GM19324 (cell line): ENCODE data around the gene SPTLC2.
A peak's percentile ranks its signal among the peaks of the same experiment; 100 is the strongest.

Source experiments
- ATAC-seq: cut with Tn5 transposase; IDR thresholded peaks from one replicate; pipeline ENCODE4 v1.9.1; 2021; ENCODE audit warnings: mild to moderate bottlenecking, moderate library complexity; ENCODE audit not compliant: unreplicated experiment, low FRiP score

SPTLC2 gene

DNA sequence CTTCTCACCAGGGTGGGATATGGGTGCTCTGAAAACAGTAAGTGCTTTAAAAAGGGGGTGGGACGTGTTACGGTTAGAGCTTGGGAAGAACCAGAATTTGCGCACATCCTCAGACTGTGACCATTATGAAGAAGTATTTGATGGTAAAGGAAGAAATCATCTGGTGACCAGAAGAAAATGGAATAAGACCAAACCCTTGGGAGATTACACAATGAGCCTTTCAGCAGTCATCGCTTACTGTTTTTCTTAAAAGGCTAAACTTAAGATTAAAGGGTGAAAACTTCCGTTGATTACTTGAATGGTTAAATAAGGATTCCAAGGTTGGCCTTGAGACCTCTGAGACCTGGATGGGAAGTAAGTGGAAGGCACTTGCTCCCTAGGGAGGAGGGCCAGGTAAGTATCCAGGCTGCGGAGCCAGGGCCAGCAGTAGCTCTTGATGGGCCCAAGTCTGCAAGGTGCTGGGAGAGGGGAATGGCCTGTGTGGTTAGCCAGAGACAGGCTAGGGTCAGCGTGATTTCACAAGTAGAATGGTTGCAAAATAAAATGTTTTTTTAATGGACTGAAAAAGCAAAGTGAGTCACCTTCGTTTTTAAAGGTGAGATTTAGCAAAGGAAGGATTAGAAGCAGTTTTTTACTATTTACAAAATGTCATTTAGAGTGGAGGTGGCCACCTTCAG is 104.8 kb downstream of the SPTLC2 start:
- no peak for ATAC-seq

DNA sequence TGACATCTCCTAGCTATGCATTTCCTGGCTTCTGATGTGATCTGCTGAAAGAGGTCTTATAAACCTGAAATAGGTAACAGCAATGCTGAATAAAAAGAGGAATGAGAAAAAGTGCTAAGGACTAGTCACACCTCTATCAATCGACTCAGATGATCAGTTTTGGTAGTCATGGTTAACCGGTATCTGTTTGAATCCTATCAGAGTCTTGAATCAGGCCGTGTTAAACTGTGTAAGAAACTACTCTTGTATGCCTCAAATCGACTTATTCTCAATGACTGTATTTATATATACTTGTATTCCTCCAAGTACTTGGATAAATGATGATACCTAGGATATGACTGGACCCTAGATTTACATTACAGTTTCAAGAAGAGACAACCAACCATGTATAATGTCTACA is 107.1 kb downstream of the SPTLC2 start:
- no peak for ATAC-seq

DNA sequence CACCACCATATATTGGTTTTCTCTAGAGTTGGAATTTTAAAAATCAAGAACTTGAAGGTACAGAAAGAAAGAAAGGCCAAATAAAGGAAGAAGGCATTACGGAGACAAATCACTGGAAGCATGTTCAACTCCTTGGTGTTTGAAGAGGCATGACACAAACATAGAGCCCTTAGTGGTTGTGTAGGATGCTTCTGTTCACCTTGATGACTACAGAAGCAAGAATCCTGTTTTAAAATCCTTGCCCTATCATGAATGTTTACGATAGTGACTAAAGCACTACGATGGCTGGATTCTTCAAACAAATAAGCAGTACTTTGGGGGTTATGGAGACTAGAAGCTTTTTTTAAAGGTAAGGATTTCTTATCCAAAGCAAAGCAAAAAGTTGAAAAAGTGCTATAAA is 107.6 kb downstream of the SPTLC2 start:
- ATAC-seq = no peak

DNA sequence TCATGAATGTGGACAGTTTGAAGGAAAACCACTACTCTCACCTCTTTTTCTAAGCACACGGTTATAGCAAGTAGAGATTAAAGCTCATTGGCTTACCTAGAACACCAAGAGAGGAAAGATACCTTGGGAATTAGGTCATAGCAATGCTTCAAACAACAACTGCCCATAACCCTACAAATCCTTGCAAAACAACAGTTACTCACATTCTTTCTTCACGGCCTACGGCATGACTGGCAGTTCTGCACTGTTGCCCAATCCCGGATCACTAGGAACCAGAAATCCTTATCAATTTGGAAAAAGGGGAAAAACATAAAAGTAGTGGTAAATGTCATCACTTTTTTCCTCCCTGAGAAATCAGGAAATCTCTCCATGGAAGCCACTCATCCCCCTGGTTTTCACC is 108.2 kb downstream of the SPTLC2 start:
- no peak for ATAC-seq

DNA sequence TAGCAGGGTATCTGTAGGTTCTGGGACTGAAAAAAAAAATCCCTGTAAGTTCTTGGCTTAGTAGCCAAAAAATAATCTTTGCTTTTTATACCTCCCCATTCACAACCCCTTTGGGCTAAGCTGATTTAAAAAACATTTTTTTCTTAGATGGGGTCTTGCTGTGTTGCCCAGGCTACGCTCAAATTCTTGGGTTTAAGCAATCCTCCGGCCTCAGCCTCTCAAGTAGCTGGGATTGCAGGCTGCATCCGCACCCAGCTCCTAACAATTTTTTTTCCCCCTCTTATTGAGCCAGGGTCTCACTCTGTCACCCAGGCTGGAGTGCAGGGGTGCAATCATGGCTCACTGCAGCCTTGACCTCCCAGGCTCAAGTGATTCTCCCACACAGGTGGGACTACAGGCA is 108.7 kb downstream of the SPTLC2 start:
- no peak for ATAC-seq

DNA sequence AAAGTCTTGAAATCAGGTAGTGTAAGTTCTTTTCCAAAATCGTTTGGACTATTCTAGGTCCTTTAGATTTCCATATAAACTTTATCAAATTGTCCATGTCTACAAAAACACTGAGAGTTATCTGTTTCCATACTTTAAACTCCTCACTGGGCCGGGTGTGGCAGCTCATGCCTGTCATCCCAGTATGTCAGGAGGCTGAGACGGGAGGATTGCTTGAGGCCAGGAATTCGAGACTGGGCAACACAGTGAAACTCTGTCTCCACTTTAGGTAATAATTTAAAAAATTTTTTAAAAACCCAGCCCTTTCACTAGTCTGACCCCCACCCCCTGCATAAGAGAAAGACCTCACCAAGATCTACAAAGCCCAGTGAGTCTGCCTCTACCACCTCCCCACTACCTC is 111.4 kb downstream of the SPTLC2 start:
- ATAC-seq = no peak

DNA sequence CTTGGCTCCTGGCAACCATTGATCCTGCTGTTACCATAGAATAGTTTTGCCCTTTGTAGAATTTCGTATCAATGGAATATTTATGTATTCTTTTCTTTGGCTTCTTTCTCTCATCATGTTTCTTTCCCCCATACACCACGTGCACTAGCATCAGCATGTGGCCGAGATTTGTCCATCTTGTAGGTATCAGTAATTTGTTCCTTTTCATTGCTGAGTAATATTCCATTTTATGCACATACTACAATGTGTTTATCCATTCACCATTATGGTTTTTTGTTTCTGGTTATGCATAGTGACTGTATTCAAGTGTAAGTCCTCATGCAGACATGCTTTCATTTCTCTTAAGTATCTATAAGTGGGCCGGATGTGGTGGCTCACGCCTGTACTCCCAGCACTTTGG is 113.3 kb downstream of the SPTLC2 start:
- ATAC-seq = no peak

DNA sequence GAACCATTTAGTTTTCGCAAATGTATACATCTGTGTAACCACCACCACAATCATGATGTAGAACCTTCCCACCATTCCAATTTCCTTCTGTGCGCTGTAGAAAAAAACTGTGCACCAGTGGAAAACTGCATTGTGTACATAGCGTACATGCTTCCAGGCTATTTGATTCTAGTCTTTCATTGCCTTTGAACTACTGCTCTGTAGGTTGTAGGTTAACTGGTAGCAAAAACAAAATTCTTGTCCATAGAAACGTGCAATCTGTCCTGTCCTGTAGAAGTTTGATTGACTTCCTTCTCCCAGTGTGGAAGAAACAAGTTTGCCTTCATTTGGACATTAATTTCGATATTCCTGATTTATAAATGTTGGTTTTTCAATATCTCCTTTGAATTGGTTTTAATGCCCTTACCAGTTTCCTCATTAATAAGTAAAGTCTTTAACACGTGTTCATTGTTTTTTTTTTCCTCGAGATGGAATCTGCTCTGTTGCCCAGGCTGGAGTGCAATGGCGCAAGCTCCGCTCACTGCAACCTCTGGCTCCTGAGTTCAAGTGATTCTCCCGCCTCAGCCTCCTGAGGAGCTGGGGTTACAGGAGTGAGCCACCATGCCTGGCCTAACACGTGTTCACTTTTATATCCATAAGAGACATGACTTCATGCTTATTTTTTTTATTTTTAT is 114.2 kb downstream of the SPTLC2 start:
- no peak for ATAC-seq

DNA sequence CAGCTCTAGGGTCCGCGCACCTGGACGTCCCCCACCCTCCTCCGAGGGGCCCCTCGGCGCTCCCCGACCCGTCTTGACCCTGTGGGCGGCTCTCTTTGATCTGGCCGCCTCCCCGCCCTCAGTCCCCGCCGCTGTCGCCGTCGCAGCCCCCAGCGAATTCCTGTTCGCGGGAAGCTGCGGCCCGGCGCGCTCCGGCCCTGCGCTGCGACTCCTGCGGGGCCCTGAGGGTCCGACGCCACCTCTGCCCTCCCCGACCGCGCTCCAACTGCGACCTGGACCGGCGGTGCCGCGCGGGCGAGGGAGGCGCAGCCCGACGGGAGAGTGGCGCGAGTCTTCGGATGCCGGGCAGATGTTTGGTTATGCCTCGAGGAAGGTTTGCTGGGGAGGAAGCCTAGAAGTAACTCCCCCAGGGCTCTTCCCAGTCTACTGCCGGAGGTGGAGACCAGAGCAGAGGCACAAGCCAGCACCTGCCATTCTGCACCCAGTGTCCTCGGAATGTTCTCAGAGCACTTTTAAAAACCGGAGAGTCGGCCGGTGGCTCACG is 117.4 kb downstream of the SPTLC2 start:
- ATAC-seq = peak; percentile 37

DNA sequence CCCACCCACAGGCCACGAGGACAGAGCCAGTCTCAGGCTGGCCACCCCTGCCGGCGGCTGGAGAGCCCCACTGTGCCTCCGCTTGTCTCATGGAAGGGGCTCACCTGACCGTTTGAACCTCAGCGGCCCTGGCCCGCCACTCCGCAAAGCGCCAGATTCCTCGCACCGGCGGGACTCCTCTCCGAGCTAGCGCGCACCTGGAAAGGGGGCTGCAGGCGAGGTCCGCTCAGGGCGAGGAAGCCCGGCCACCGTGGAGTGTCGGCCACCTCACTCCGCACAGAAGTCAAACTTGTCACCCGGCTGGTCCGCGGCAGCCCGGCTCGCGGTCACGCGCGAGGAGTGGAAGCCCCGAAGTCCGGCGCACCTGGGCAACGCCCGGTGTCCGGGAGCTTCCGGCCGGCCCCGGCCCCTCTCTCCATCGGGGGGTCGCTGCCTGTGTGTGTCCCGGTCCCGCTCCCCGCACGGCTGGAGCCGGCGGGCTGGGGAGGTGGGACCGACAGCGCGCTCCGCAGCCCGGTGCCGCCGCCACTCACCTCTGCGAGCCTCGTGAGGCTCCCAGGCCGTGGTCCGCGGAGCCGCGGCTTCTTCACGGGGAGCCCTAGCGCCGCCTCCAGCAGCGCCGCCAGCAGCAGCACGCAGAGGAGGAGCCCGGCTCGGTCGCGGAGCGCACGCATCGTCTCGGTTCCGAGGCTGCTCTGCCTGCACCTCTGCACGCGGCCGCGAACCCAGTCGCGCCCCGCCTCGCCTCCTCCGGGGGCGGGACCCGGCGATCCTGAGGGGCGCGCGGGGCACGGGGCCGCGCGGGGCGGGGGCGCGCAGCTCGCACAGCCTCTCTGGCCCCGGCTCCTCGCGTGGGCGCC is 118.1 kb downstream of the SPTLC2 start, which contains the start of gene ISM2:
ISM2 (minus strand) TSS at position 697 of the 860 bp plus-strand sequence; CDS start at position 674, 23 bp downstream.
- peak; percentile 72 for ATAC-seq

DNA sequence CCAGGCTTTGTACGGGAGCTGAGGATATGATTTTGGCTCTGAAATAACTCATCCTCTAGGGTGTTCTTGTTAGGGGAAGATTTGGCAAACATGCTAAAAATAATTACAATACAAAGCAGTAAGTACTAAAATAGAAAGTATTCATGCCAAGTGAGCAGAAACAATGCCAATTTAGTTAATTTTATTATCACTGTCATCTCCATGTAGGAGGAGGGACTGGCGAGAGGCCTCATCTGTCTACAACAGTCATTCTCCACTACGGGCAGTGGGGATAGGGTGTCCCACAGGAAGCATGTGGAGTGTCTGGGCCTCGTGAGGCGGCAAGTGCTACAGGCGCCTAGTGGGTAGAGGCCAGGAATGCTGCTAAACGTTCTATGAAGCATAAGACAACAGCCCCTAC is 121.1 kb downstream of the SPTLC2 start:
- no peak for ATAC-seq

DNA sequence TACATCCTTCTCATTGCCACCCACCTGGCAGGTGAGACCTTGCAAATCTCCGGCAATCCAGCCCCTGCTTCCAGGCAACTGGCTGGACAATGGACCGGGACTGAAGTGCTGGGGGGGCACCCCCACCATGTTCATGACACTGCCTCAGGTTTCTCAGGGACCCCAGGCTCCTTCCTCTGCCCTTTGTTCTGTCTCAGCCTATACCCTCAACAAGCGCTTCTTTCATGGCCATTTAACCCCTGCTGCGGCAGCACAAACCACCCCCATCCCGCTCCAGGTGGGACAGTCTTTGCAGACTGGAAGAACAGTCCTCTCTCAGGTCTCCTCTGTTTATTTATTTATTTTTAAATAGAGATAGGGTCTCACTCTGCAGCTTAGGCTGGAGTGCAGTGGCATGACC is 125.4 kb downstream of the SPTLC2 start:
- ATAC-seq = no peak

DNA sequence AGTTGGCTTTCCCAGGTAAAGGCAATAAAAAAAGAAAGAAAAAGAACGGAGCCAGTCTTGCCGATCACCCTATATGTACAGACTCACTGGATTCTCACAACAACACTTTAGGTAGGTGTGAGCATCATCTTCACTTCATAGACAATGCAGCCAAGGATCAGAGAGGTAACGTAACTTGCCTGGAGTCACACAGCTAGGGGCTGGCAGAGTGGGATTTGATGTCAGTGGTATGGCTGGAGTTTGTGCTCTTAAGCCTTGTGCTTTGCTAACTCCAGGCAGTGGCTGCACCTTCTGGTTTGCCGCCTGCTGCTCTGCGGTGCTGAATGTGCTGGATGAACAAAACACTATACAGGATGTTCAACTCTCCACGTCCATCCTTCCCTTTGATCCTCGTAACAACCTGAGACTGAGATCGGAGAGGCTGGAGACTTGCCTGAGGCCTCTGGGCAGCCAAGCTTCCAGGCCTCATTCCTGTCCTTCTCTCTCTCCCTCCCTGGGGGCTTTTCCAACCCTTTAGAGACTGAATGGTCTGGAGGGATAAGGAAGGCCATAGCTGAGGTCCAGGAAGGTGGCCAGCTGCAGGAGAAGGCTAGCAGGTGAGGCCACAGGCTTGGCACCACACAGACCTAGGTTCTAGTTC is 126.0 kb downstream of the SPTLC2 start:
- no peak for ATAC-seq

DNA sequence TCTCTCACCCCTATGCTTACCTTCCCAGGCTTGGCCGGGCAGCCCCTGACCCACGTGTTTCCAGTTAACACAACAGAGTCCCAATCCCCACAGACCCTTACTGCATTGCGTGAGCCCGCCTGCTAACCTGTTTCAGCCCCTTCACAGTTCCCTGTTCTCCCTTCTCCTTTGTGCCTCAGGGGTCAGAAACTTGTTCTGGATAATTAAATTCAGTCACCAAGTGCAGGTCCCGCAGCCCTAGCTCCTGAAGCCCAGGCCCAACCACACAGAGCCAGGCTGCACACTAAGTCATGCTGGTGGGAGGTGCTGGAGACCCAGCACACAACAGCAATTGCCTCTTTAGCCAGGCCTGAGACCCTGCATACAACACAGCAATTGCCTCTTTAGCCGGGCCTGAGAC is 127.4 kb downstream of the SPTLC2 start:
- no peak for ATAC-seq

DNA sequence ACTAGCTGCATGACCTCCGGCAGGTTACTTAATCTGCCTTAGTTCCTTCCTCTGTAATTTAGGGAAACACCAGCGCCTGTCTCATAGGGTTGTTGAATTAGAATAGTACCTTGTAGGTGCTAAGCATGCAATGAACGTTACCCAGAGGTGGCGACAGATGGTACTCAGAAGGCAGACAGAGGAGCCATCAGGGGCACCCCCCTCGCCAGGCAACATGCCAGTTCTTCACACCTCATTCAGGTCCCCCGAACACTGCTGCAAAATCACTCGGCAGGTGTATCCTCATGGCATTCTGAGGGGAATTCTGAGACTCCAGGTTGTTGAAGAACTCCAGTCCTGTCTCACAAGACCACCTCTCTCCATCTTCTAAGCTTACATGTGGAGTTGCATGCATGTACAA is 127.9 kb downstream of the SPTLC2 start:
- no peak for ATAC-seq

DNA sequence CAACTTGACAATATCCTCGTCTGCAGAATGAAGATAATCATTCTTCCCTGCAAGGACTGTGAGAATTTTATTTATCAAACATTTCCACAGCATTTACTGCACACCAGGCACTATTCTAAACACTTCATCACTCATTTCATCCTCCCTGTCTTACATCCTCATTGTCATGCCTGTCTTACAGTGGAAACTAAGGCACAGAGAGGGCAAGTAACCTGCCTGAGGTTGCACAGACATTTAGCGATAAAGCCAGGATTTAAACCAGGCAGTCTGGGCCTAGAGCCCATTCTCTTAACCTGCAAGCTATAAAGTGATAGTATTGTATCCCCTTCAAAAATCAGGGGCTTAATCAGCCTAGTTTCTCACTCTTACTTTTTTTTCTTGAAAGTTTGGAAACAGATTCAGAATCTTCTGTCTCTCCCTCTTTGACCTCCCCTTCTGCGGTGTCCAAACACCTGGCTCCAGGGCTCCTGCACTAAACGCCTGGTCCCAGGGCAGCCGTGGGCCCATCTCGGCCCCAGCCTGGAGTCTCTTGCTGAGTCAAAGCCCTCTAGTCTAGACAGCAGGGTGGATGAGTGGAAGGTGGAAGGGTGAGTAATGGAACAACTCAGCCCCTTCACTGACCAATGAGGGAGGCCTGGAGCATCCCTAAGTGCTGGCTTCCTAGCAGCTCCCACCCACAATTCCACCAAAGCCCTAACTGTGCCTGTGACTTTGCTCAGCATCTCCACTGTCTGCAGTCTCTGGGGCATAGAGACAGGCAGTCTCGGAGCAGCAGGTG is 130.3 kb downstream of the SPTLC2 start:
- ATAC-seq = no peak

DNA sequence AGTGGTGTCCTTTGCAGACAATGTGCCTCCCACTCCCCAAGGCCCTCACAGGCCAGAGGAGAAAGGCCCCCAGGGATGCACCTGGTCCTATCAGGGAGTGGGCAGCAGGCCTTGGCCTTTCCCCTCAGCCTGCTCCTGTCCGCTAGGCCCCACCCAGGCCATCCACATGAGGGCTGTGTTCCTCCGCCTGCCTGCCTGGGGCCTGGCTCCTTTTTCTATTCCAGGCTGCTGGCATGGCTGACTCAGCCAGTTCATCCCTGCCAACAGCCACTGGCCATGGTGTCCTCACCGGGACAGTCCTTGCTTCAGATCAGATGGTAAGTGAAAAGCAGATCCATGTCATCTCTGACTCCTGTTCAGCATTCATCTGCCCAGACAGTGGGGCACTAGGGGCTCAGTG is 131.2 kb downstream of the SPTLC2 start:
- no peak for ATAC-seq

DNA sequence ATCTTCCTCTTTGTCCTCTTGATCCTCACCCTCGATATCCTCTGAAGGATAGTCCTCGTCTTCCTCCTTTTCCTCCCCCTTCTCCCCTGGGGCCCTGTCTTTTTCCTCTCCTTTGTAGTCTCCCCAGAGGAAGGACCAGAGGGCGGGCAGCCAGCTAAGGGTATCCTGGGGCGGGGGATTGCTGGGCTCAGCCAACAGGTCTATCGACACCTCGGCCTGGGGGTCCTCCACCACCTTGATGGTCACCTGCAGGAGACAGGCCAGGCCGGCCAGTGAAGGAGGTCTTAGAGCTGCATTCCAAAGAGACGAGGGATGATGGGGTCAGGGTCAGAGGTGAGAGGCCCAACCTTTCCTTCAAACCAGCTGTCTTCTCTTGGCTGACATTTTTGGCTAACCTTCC is 134.0 kb downstream of the SPTLC2 start:
- ATAC-seq = no peak

DNA sequence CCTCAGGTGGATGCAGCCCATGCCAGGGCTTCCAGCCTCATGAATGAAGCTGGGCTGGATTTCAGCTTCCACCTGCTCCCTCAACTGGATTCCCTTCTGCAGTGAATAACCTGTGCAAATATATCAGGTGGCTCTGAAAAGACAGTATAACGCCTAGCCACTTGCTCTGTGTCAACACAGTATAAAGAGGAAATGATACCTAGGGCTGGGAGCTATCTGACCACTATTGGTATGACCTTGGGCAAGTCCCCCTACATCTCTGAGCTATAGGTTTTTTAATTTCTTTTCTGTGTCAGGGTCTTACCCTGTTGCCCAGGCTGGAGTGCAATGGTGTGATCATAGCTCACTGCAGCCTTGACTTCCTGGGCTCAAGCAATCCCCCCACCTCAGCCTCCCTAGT is 137.6 kb downstream of the SPTLC2 start:
- ATAC-seq = no peak

DNA sequence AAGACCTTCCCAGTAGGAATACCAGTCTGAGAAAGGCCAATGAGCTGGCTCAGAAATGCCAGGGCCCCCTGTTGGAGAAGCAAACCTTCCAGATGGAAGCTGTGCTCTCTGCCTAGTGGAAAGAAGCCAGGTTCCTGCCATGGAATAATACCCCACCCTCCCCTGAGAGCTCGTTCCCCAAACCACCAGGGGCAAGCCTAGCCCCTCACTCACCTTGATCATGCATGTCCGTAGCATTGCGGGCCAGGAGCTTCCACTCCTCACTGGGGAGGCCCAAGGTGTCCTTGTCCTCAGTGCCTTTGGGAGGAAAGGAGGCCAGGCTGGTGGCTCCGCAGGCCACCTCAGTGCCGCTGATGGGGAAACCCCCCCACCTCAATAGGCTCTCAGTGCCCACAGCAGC is 138.4 kb downstream of the SPTLC2 start:
- no peak for ATAC-seq
